HEK293T (cell line): ENCODE data around the gene KLHL29.

Experiments
- CTCF ChIA-PET: fragments of 350-600 bp; formaldehyde crosslinking; extraction: SDS; loops from one replicate; lab custom pipeline; 2021; ENCODE audit warnings: antibody characterized with exemption, inconsistent platforms; lab: Yijun Ruan, JAX
- POLR2A ChIA-PET: fragments of 350-600 bp; formaldehyde crosslinking; extraction: SDS; loops from one replicate; lab custom pipeline; 2020; ENCODE audit warnings: antibody characterized with exemption, inconsistent platforms; lab: Yijun Ruan, JAX
- DNase-seq: peaks from one replicate; pipeline ENCODE4 v3.0.0; 2012; ENCODE audit warnings: mixed read lengths; ENCODE audit errors: extremely low spot score
- ARNT ChIP-seq: fragments of 450-650 bp; IDR thresholded peaks from 2 replicates; pipeline ENCODE4 v1.6.1; 2017; ENCODE audit warnings: mild to moderate bottlenecking
- BHLHE40 ChIP-seq: fragments of 450-650 bp; IDR thresholded peaks from 2 replicates; pipeline ENCODE4 v1.6.1; 2016; ENCODE audit warnings: mild to moderate bottlenecking, moderate library complexity, borderline replicate concordance
- CTBP1 ChIP-seq: fragments of 450-650 bp; IDR thresholded peaks from 2 replicates; pipeline ENCODE4 v1.6.1; 2016; ENCODE audit warnings: borderline replicate concordance
- ELF4 ChIP-seq: fragments of 450-650 bp; IDR thresholded peaks from 2 replicates; pipeline ENCODE4 v1.6.1; 2017; ENCODE audit warnings: antibody characterized with exemption
- FOXA1 ChIP-seq: fragments of 450-650 bp; IDR thresholded peaks from 2 replicates; pipeline ENCODE4 v1.6.1; 2016; ENCODE audit warnings: mild to moderate bottlenecking
- FOXK2 ChIP-seq: fragments of 450-650 bp; IDR thresholded peaks from 2 replicates; pipeline ENCODE4 v1.6.1; 2016; ENCODE audit warnings: mild to moderate bottlenecking
- FOXM1 ChIP-seq: fragments of 450-650 bp; IDR thresholded peaks from 2 replicates; pipeline ENCODE4 v1.6.1; 2017; ENCODE audit warnings: mild to moderate bottlenecking, borderline replicate concordance
- HDGF ChIP-seq: fragments of 450-650 bp; IDR thresholded peaks from 2 replicates; pipeline ENCODE4 v1.6.1; 2017; ENCODE audit warnings: antibody characterized with exemption, borderline replicate concordance
- L3MBTL2 ChIP-seq: fragments of 450-650 bp; conservative IDR thresholded peaks from 2 replicates; pipeline ENCODE4 v1.6.1; 2016; ENCODE audit warnings: mild to moderate bottlenecking
- LEF1 ChIP-seq: fragments of 450-650 bp; IDR thresholded peaks from 2 replicates; pipeline ENCODE4 v1.6.1; 2017; ENCODE audit warnings: mild to moderate bottlenecking, borderline replicate concordance
- NFRKB ChIP-seq: fragments of 450-650 bp; IDR thresholded peaks from 2 replicates; pipeline ENCODE4 v1.6.1; 2016; ENCODE audit warnings: mild to moderate bottlenecking, moderate library complexity
- PKNOX1 ChIP-seq: fragments of 450-650 bp; IDR thresholded peaks from 2 replicates; pipeline ENCODE4 v1.6.1; 2016
- SP1 ChIP-seq: fragments of 450-650 bp; IDR thresholded peaks from 2 replicates; pipeline ENCODE4 v1.6.1; 2017
- SUZ12 ChIP-seq: fragments of 450-650 bp; IDR thresholded peaks from 2 replicates; pipeline ENCODE4 v1.6.1; 2016; ENCODE audit warnings: mild to moderate bottlenecking
- TARDBP ChIP-seq: fragments of 450-650 bp; IDR thresholded peaks from 2 replicates; pipeline ENCODE4 v1.6.1; 2016
- ZNF384 ChIP-seq: fragments of 450-650 bp; IDR thresholded peaks from 2 replicates; pipeline ENCODE4 v1.6.1; 2016

The KLHL29 gene

GRCh38 chr2:23456881-23457760 lies 72.1 kb downstream of the KLHL29 start:
- ChIA-PET POLR2A (no interaction called here), CTCF (no interaction called here)
- TF ChIP-seq HDGF: no peak
- no peak for DNase-seq

- ChIA-PET CTCF (no interaction called here), POLR2A (no interaction called here)
- DNase-seq: no peak
- TF ChIP-seq FOXM1: no peak
- no peak for TF ChIP-seq ZNF384
- TF ChIP-seq FOXK2: no peak
- TF ChIP-seq SUZ12: no peak
- TF ChIP-seq PKNOX1: no peak
Observed at GRCh38 chr2:23457990-23458682, 73.2 kb downstream of the KLHL29 start.

DNA sequence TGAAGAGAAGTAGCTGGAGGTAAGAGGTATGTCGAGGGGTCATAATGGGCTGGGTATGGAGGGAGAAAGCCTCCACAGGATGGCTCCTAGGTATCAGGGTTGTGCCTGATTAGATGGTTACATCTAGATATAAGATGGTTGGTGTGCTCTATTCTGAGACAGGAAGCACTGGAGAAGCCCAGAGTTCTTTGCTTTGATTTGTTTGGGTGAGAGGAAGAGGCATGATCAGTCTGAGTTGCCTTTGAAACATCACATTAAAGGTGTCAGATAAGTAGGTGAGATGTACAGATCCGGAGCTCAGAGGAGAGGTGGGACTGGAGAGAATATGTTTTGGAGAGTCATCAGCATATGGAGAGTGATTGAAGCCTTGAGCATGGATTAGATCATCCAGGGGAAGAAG lies 74.1 kb downstream of the KLHL29 start:
- TF ChIP-seq ARNT: no peak
- TF ChIP-seq SP1: no peak
- no peak for TF ChIP-seq LEF1
- TF ChIP-seq BHLHE40: no peak
- no peak for TF ChIP-seq ELF4
- TF ChIP-seq HDGF: no peak
- TF ChIP-seq FOXK2: no peak
- no peak for TF ChIP-seq FOXM1
- TF ChIP-seq TARDBP: no peak
- no peak for TF ChIP-seq L3MBTL2
- no peak for TF ChIP-seq NFRKB
- TF ChIP-seq PKNOX1: no peak
- TF ChIP-seq CTBP1: no peak
- no peak for TF ChIP-seq ZNF384
- no peak for TF ChIP-seq SUZ12
- no peak for TF ChIP-seq FOXA1
- ChIA-PET CTCF (no interaction called here), POLR2A (no interaction called here)
- DNase-seq: no peak

DNA sequence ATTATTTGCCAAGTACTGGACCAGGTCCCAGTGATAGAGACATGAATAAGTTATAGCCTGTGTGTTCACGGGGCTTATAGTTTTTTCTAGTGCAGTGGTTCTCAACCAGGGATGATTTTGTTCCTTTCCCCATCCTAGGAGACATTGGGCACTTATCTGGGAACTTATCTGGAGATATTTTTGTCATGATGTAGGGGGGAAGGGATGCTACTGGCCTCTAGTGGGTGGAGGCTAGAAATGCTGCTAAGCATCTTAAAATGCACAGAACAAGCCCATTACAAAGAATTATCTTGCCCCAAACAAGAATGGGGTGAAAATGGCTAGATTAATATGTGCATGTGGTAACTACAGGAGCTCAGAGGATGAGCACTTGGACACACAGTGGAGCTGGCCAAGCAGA lies 75.2 kb downstream of the KLHL29 start:
- no peak for DNase-seq
- ChIA-PET POLR2A (no interaction called here), CTCF (interaction anchor here (0.6 kb wide), 1 partner anchor 298 kb away, joined by 3 read pairs; no protein-coding TSS in a partner anchor)
- TF ChIP-seq SUZ12 (no peak), FOXM1 (no peak)

DNA sequence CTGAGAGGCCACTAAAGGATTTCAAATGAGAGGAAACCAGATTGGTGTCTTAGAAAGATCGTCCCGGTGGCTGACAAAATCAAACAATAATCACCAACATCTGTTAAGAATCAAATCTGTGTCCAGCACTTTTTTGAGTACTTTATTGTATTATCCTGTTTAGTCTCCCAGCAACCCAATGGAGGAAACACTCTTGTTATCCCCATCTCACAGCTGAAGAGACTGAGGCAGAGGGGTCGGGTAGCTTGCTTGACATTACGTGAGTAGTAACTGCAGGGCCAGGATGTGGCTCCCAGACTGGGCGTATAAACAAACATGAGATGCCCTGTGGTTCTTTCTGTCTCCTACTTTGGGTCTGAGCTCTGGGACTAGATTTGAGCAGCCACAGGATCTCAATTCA lies 76.0 kb downstream of the KLHL29 start:
- POLR2A ChIA-PET: no interaction called here
- no peak for TF ChIP-seq FOXK2
- no peak for TF ChIP-seq CTBP1
- TF ChIP-seq SUZ12: no peak
- no peak for TF ChIP-seq LEF1
- TF ChIP-seq HDGF: no peak
- no peak for TF ChIP-seq FOXM1
- no peak for TF ChIP-seq SP1
- no peak for TF ChIP-seq ZNF384
- TF ChIP-seq NFRKB: no peak
- TF ChIP-seq ELF4: no peak
- TF ChIP-seq TARDBP: no peak
- no peak for TF ChIP-seq ARNT
- TF ChIP-seq FOXA1: no peak
- TF ChIP-seq BHLHE40: no peak
- no peak for TF ChIP-seq L3MBTL2
- no peak for TF ChIP-seq PKNOX1
- CTCF ChIA-PET: interaction anchor here (0.6 kb wide), 1 partner anchor 298 kb away, joined by 3 read pairs; no protein-coding TSS in a partner anchor
- no peak for DNase-seq

- no peak for TF ChIP-seq BHLHE40
- no peak for TF ChIP-seq HDGF
- TF ChIP-seq ELF4: no peak
- TF ChIP-seq ARNT: no peak
- no peak for DNase-seq
- POLR2A ChIA-PET: no interaction called here
- CTCF ChIA-PET: no interaction called here
Observed at GRCh38 chr2:23464156-23464555, 79.2 kb downstream of the KLHL29 start.
